Ishikawa (cell line): Measurements from ENCODE around the gene DEF6.
A peak's percentile ranks its signal among the peaks of the same experiment; 100 is the strongest.

Experiments used
- CEBPB ChIP-seq: IDR thresholded peaks from 2 replicates; pipeline ENCODE4 v1.6.1; 2012
- CREB1 ChIP-seq: IDR thresholded peaks from 2 replicates; pipeline ENCODE4 v1.6.1; 2012; ENCODE audit warnings: low read depth
- EGR1 ChIP-seq: IDR thresholded peaks from 2 replicates; pipeline ENCODE4 v1.6.1; 2012
- EP300 ChIP-seq: IDR thresholded peaks from 2 replicates; pipeline ENCODE4 v1.6.1; 2012; ENCODE audit warnings: borderline replicate concordance
- FOXM1 ChIP-seq: IDR thresholded peaks from 2 replicates; pipeline ENCODE4 v1.6.1; 2012; ENCODE audit warnings: low read depth, borderline replicate concordance
- MAX ChIP-seq: IDR thresholded peaks from 2 replicates; pipeline ENCODE4 v1.6.1; 2012
- NFIC ChIP-seq: IDR thresholded peaks from 2 replicates; pipeline ENCODE4 v1.6.1; 2012
- RAD21 ChIP-seq: IDR thresholded peaks from 2 replicates; pipeline ENCODE4 v1.6.1; 2012; ENCODE audit warnings: low read depth
- REST ChIP-seq: IDR thresholded peaks from 2 replicates; pipeline ENCODE4 v1.6.1; 2012; ENCODE audit warnings: low read depth, mild to moderate bottlenecking
- TAF1 ChIP-seq: IDR thresholded peaks from 2 replicates; pipeline ENCODE4 v1.6.1; 2012; ENCODE audit warnings: low read depth, mild to moderate bottlenecking
- TCF12 ChIP-seq: IDR thresholded peaks from 2 replicates; pipeline ENCODE4 v1.6.1; 2012; ENCODE audit warnings: low read depth
- TEAD4 ChIP-seq: IDR thresholded peaks from 2 replicates; pipeline ENCODE4 v1.6.1; 2012
- USF1 ChIP-seq: IDR thresholded peaks from 2 replicates; pipeline ENCODE4 v1.6.1; 2012
- YY1 ChIP-seq: IDR thresholded peaks from 2 replicates; pipeline ENCODE4 v1.6.1; 2012; ENCODE audit warnings: low read depth
- ZBTB7A ChIP-seq: IDR thresholded peaks from 2 replicates; pipeline ENCODE4 v1.6.1; 2012; ENCODE audit warnings: low read depth

DEF6 gene

GRCh38 chr6:35319346-35320030 lies 21.9 kb downstream of the DEF6 start:
- TF ChIP-seq REST (no peak), USF1 (no peak), EGR1 (no peak), EP300 (no peak), CEBPB (no peak), TAF1 (no peak), CREB1 (no peak), RAD21 (no peak), YY1 (no peak), NFIC (no peak), MAX (no peak), ZBTB7A (no peak), FOXM1 (no peak), TEAD4 (no peak), TCF12 (no peak)

GRCh38 chr6:35320031-35320410 lies 22.4 kb downstream of the DEF6 start:
- TF ChIP-seq REST (no peak), TCF12 (no peak), EP300 (no peak), FOXM1 (no peak), CEBPB (no peak), EGR1 (no peak), ZBTB7A (no peak), USF1 (no peak), RAD21 (no peak), YY1 (no peak), TEAD4 (no peak), CREB1 (no peak)

GRCh38 chr6:35321091-35321490 lies 23.5 kb downstream of the DEF6 start:
- TF ChIP-seq CREB1 (no peak), FOXM1 (no peak)

- TF ChIP-seq YY1 (no peak), NFIC (no peak), FOXM1 (no peak), RAD21 (peak; percentile 56; the same call in 1 of the 2 replicates), CREB1 (no peak), ZBTB7A (no peak), EGR1 (no peak), TCF12 (no peak)
Measured at GRCh38 chr6:35327349-35328027, 29.9 kb downstream of the DEF6 start.

- no peak for TF ChIP-seq REST
- peak; percentile 80 for TF ChIP-seq USF1
Measured at GRCh38 chr6:35328108-35328723, 30.6 kb downstream of the DEF6 start.
